IMR-90 (cell line): ENCODE data around the gene EMILIN2. TPM values are rescaled to one million over a fixed set of nuclear protein-coding genes. Genes with fewer than 3 reads are reported as not detected.
"Not testable (repeated sequence)": the region's sequence is repeated elsewhere in the genome, so short reads cannot be mapped to it uniquely, and the experiment has no call there.

Source experiments
- ATAC-seq: fragments of 200-7000 bp; cut with Tn5 transposase; 2 replicates; pipeline ENCODE4 v1.9.1; 2020; ENCODE audit warnings: low read depth, mild to moderate bottlenecking, moderate library complexity
- BruUV-seq: library from RNA; stranded (reverse); fragments of 400-500 nt; replicated peaks from 2 replicates; lab custom pipeline; 2021; lab: Mats Ljungman, UMichigan
- CTCF ChIA-PET: fragments of 300-600 bp; formaldehyde crosslinking; extraction: SDS; loops from one replicate; lab custom pipeline; 2021; ENCODE audit warnings: antibody characterized with exemption; lab: Yijun Ruan, JAX
- POLR2A ChIA-PET: fragments of 300-600 bp; sonication (Branson Sonifier 250); formaldehyde crosslinking; loops from one replicate; lab custom pipeline; 2022; ENCODE audit warnings: antibody characterized with exemption; ENCODE audit not compliant: unreplicated experiment; lab: Charles Lee
- DNase-seq: peaks from one replicate; pipeline ENCODE4 v3.0.0; 2013
- H2AFZ ChIP-seq: replicated peaks from 2 replicates; pipeline ENCODE3; 2013; ENCODE audit warnings: low read length, mild to moderate bottlenecking; ENCODE audit not compliant: poor library complexity
- H2AK5ac ChIP-seq: 2 replicates; pipeline ENCODE4 v1.6.1; 2013; ENCODE audit warnings: low read depth, low read length, inconsistent platforms
- H2AK9ac ChIP-seq: replicated peaks from 2 replicates; pipeline ENCODE3; 2013; ENCODE audit warnings: mild to moderate bottlenecking, low read depth, low read length, moderate library complexity; ENCODE audit not compliant: poor library complexity
- H2BK120ac ChIP-seq: 2 replicates; pipeline ENCODE4 v1.6.1; 2013; ENCODE audit warnings: low read depth, low read length, inconsistent platforms
- H2BK15ac ChIP-seq: 3 replicates; pipeline ENCODE4 v1.6.1; 2013; ENCODE audit warnings: low read depth, low read length, inconsistent platforms
- H2BK20ac ChIP-seq: 2 replicates; pipeline ENCODE4 v1.6.1; 2013; ENCODE audit warnings: low read depth, mild to moderate bottlenecking, inconsistent platforms, low read length, moderate library complexity
- H2BK5ac ChIP-seq: 2 replicates; pipeline ENCODE4 v1.6.1; 2013; ENCODE audit warnings: mild to moderate bottlenecking, low read depth, low read length, inconsistent platforms; ENCODE audit not compliant: poor library complexity, severe bottlenecking
- H3K14ac ChIP-seq: replicated peaks from 2 replicates; pipeline ENCODE4 v1.6.1; 2013; ENCODE audit warnings: low read depth, low read length, inconsistent platforms
- H3K18ac ChIP-seq: 2 replicates; pipeline ENCODE4 v1.6.1; 2013; ENCODE audit warnings: low read depth, low read length, control low read depth
- H3K23ac ChIP-seq: 2 replicates; pipeline ENCODE4 v1.6.1; 2013; ENCODE audit warnings: low read depth, low read length, inconsistent platforms
- H3K27ac ChIP-seq: 2 replicates; pipeline ENCODE4 v1.5.1; 2013; ENCODE audit warnings: mild to moderate bottlenecking, control low read depth, low read length; ENCODE audit not compliant: insufficient read depth
- H3K27me3 ChIP-seq: 2 replicates; pipeline ENCODE4 v1.6.1; 2013; ENCODE audit warnings: low read length; ENCODE audit not compliant: control insufficient read depth, insufficient read depth
- H3K36me3 ChIP-seq: 2 replicates; pipeline ENCODE4 v1.6.1; 2013; ENCODE audit warnings: low read length, mixed read lengths; ENCODE audit not compliant: control insufficient read depth, insufficient read depth
- H3K4ac ChIP-seq: 2 replicates; pipeline ENCODE4 v1.6.1; 2013; ENCODE audit warnings: low read depth, low read length, inconsistent platforms
- H3K4me1 ChIP-seq: 2 replicates; pipeline ENCODE4 v1.6.1; 2013; ENCODE audit warnings: low read length, mixed read lengths; ENCODE audit not compliant: control insufficient read depth, insufficient read depth
- H3K4me2 ChIP-seq: 2 replicates; pipeline ENCODE4 v1.6.1; 2013; ENCODE audit warnings: low read depth, mild to moderate bottlenecking, control low read depth, low read length, moderate library complexity
- H3K4me3 ChIP-seq: 2 replicates; pipeline ENCODE4 v1.5.1; 2013; ENCODE audit warnings: low read depth, mild to moderate bottlenecking, control low read depth, low read length, moderate library complexity; ENCODE audit not compliant: insufficient read depth
- H3K56ac ChIP-seq: 2 replicates; pipeline ENCODE4 v1.6.1; 2013; ENCODE audit warnings: low read length, inconsistent platforms; ENCODE audit not compliant: insufficient read depth; ENCODE audit errors: extremely low read depth
- H3K79me1 ChIP-seq, 2 experiments: 2 replicates each; pipeline ENCODE4 v1.6.1; 2013; ENCODE audit warnings: low read length in 2 of 2, inconsistent platforms in 1 of 2, low read depth in 1 of 2
- H3K9ac ChIP-seq: 2 replicates; pipeline ENCODE4 v1.6.1; 2013; ENCODE audit warnings: low read depth, low read length, control low read depth
- H3K9me1 ChIP-seq: 2 replicates; pipeline ENCODE4 v1.6.1; 2013; ENCODE audit warnings: low read length, inconsistent platforms; ENCODE audit not compliant: insufficient read depth
- H3K9me3 ChIP-seq: 2 replicates; pipeline ENCODE4 v1.6.1; 2013; ENCODE audit warnings: low read length; ENCODE audit not compliant: control insufficient read depth, insufficient read depth
- H4K20me1 ChIP-seq: 2 replicates; pipeline ENCODE4 v1.6.1; 2013; ENCODE audit warnings: low read length, inconsistent platforms; ENCODE audit not compliant: insufficient read depth
- H4K5ac ChIP-seq: 2 replicates; pipeline ENCODE4 v1.6.1; 2013; ENCODE audit warnings: mild to moderate bottlenecking, low read depth, low read length, control low read depth
- H4K8ac ChIP-seq, 2 experiments: 2 replicates each; pipeline ENCODE4 v1.6.1; 2013; ENCODE audit warnings: low read depth in 2 of 2, low read length in 2 of 2, control low read depth in 1 of 2, inconsistent platforms in 1 of 2
- H4K91ac ChIP-seq: 2 replicates; pipeline ENCODE4 v1.6.1; 2013; ENCODE audit warnings: low read depth, low read length, inconsistent platforms; ENCODE audit not compliant: insufficient read depth
- WGBS, 2 experiments: methylation state at CpG; one replicate each; pipeline versions ENCODE4 v1.1.5 to v1.1.7; 2013; ENCODE audit warnings: missing lambda C conversion rate in 2 of 2; ENCODE audit not compliant: insufficient read length in 1 of 2; ENCODE audit errors: extremely low coverage in 2 of 2; 5-methylcytosine and 5-hydroxymethylcytosine counted together
- dilution Hi-C: fragments of 300-500 bp; cut with HindIII; formaldehyde crosslinking; loops from one replicate; pipeline ENCODE4 v1.14.3; 2018; ENCODE audit warnings: low sequenced_read_pairs; ENCODE audit not compliant: unreplicated experiment
- in situ Hi-C: fragments of 300-500 bp; cut with MboI; formaldehyde crosslinking; loops from 3 replicates; pipeline ENCODE4 v1.14.3; 2019; ENCODE audit warnings: low sequenced_read_pairs, inconsistent platforms, mixed read lengths
- intact Hi-C: fragments of 100-400 bp; cut with micrococcal nuclease; formaldehyde crosslinking; loops from 2 replicates; pipeline ENCODE4 v1.10.0; 2022
- polyA plus RNA-seq, 3 experiments: library from polyadenylated mRNA; depleted of rRNA; stranded (reverse); fragments of >200 nt; gene quantifications; 2 replicates each; pipeline ENCODE4 v1.2.3, GENCODE V29; 2012; ENCODE audit warnings: low replicate concordance in 1 of 3
- total RNA-seq: library from RNA; depleted of rRNA; stranded (reverse); fragments of >200 nt; gene quantifications from 2 replicates; pipeline ENCODE4 v1.2.3, GENCODE V29; 2012

Gene EMILIN2
- total and polyA plus RNA-seq, 2 of the 4 experiments (the other 2 are of a cell fraction), result under 0.01 to 0.14 TPM

GRCh38 chr18:2852460-2852859 lies 5.7 kb downstream of the EMILIN2 start:
- H3K56ac ChIP-seq, H3K79me1 ChIP-seq, H2BK20ac ChIP-seq, H3K4me2 ChIP-seq, H3K18ac ChIP-seq, DNase-seq, H2BK120ac ChIP-seq, H3K9me1 ChIP-seq, CTCF ChIA-PET, H4K91ac ChIP-seq, H2BK5ac ChIP-seq, H3K14ac ChIP-seq, H3K27ac ChIP-seq, dilution Hi-C loops, H3K4me3 ChIP-seq, H2AFZ ChIP-seq, H3K36me3 ChIP-seq, H2AK9ac ChIP-seq, in situ Hi-C loops, H4K20me1 ChIP-seq, H3K4ac ChIP-seq, H3K9me3 ChIP-seq, H3K9ac ChIP-seq, H3K23ac ChIP-seq, H4K8ac ChIP-seq, H4K5ac ChIP-seq, BruUV-seq, ATAC-seq, H2BK15ac ChIP-seq, POLR2A ChIA-PET, H3K4me1 ChIP-seq, H2AK5ac ChIP-seq, intact Hi-C loops: not testable (repeated sequence)
- WGBS, 2 experiments, result 80% methylated on average over 1 of the region's 12 CpGs; no CpG with 5 or more reads in 1 of the 2 experiments
- peaks cover 39% of the 10 kb centered on the region for H3K27me3 ChIP-seq
